Measurements from ENCODE around the gene UBE4B. TPM values are rescaled to one million over a fixed set of nuclear protein-coding genes. Genes with fewer than 3 reads are reported as not detected.

The UBE4B gene
- polyA plus RNA-seq, 2 of the 4 experiments (the other 2 are of a cell fraction), result 13.5 to 15.1 TPM

DNA sequence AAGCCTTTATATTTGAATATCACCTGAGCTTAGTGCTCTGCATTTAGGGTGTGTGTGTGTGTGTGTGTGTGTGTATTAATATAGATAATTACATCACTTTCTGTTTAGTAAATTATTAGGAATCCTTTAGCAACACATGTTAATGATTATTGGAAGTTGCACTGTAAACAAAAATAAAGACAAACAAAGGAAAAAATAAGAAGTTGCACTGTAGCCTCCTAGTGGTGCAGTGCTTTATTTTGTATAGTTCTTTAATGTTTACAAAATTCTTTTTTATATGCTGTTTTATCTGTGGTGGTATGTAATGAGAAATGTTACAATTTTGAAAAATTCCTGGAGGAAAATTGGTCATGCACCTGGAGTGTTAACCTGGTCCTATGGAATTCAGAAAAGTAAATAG lies 69.2 kb downstream of the UBE4B start (continued):
- TF ChIP-seq, protein P1, sequence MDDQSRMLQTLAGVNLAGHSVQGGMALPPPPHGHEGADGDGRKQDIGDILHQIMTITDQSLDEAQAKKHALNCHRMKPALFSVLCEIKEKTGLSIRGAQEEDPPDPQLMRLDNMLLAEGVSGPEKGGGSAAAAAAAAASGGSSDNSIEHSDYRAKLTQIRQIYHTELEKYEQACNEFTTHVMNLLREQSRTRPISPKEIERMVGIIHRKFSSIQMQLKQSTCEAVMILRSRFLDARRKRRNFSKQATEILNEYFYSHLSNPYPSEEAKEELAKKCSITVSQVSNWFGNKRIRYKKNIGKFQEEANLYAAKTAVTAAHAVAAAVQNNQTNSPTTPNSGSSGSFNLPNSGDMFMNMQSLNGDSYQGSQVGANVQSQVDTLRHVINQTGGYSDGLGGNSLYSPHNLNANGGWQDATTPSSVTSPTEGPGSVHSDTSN (IDR thresholded peaks at IDR 0.05), result no peak
- TF ChIP-seq PHF8 (IDR thresholded peaks at IDR 0.05; ENCODE audit: borderline replicate concordance, low read depth), result no peak

DNA sequence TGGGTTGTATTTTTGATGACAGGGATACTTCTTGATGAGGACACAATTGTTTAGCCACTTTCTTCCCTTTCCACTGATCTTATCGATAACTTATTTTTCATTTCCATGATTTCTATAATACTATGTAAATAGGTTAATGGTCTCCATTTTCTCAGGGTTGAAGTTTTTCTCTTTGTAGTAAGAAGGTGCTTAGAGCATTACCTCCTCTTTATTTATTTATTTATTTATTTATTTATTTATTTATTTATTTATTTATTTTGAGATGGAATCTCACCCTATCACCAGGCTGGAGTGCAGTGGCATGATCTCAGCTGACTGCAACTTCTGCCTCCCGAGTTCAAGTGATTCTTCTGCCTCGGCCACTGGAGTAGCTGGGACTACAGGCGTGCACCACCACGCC lies 70.4 kb downstream of the UBE4B start:
- no peak for DNase-seq (ENCODE audit: low read depth in 1 of 2, low spot score in 1 of 2)
- H3K27ac ChIP-seq, result no peak overlapping the region
- FAIRE-seq, result no peak
- peak; percentile 82 for TF ChIP-seq ZC3H11A (IDR thresholded peaks at IDR 0.05)
- TF ChIP-seq JUNB (IDR thresholded peaks at IDR 0.05), result no peak
- no peak for ATAC-seq
- WGBS (ENCODE audit: missing lambda C conversion rate), result 93% methylated on average over 5 of the region's 5 CpGs
- ChIA-PET POLR2A (no interaction called here), CTCF (no interaction called here)
- peaks cover 10% of the 10 kb centered on the region for H3K4me1 ChIP-seq
- H3K9me3 ChIP-seq, result no peaks in the 10 kb centered on the region
- H3K4me2 ChIP-seq, result no peak overlapping the region
- H3K4me3 ChIP-seq, result no peak overlapping the region

- no peak overlapping the region for H3K4me2 ChIP-seq
- no peak overlapping the region for H3K4me3 ChIP-seq
- CTCF ChIA-PET, result no interaction called here
- no peak overlapping the region for H3K27ac ChIP-seq
- FAIRE-seq, result no peak
- 97% methylated on average over 1 of the region's 1 CpG for WGBS (ENCODE audit: missing lambda C conversion rate)
- no peak for DNase-seq (ENCODE audit: low read depth in 1 of 2, low spot score in 1 of 2)
- H3K4me1 ChIP-seq, result peaks cover 15% of the 10 kb centered on the region
- no peak for ATAC-seq
- no peaks in the 10 kb centered on the region for H3K9me3 ChIP-seq
- POLR2A ChIA-PET, result no interaction called here
- TF ChIP-seq FOXS1 (CRISPR knock-in tag; IDR thresholded peaks at IDR 0.05), result no peak
- TF ChIP-seq, protein P2, sequence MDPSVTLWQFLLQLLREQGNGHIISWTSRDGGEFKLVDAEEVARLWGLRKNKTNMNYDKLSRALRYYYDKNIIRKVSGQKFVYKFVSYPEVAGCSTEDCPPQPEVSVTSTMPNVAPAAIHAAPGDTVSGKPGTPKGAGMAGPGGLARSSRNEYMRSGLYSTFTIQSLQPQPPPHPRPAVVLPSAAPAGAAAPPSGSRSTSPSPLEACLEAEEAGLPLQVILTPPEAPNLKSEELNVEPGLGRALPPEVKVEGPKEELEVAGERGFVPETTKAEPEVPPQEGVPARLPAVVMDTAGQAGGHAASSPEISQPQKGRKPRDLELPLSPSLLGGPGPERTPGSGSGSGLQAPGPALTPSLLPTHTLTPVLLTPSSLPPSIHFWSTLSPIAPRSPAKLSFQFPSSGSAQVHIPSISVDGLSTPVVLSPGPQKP (IDR thresholded peaks at IDR 0.05; ENCODE audit: low read depth, low read length), result no peak
- TF ChIP-seq HOXB5 (CRISPR knock-in tag; IDR thresholded peaks at IDR 0.05), result no peak
- TF ChIP-seq RNF2 (IDR thresholded peaks at IDR 0.05; ENCODE audit: borderline replicate concordance, low read depth), result no peak
- no peak for TF ChIP-seq PHF8 (IDR thresholded peaks at IDR 0.05; ENCODE audit: borderline replicate concordance, low read depth)
- TF ChIP-seq, protein P1 (IDR thresholded peaks at IDR 0.05), result no peak
- TF ChIP-seq MYC (IDR thresholded peaks at IDR 0.05; ENCODE audit: borderline replicate concordance, low read length), result no peak
- TF ChIP-seq ZFP36 (IDR thresholded peaks at IDR 0.05; ENCODE audit: borderline replicate concordance, partially characterized antibody), result no peak
- TF ChIP-seq, protein P3, sequence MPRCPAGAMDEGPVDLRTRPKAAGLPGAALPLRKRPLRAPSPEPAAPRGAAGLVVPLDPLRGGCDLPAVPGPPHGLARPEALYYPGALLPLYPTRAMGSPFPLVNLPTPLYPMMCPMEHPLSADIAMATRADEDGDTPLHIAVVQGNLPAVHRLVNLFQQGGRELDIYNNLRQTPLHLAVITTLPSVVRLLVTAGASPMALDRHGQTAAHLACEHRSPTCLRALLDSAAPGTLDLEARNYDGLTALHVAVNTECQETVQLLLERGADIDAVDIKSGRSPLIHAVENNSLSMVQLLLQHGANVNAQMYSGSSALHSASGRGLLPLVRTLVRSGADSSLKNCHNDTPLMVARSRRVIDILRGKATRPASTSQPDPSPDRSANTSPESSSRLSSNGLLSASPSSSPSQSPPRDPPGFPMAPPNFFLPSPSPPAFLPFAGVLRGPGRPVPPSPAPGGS (IDR thresholded peaks at IDR 0.05), result no peak
- no peak for TF ChIP-seq HOXA7 (CRISPR knock-in tag; IDR thresholded peaks at IDR 0.05)
- TF ChIP-seq EHF (CRISPR knock-in tag; IDR thresholded peaks at IDR 0.05), result no peak
- TF ChIP-seq CBX8 (IDR thresholded peaks at IDR 0.05), result no peak
- TF ChIP-seq EHMT2 (IDR thresholded peaks at IDR 0.05; ENCODE audit: low read depth), result no peak
- TF ChIP-seq HEYL (CRISPR knock-in tag; IDR thresholded peaks at IDR 0.05), result no peak
- no peak for TF ChIP-seq HES2 (IDR thresholded peaks at IDR 0.05)
- TF ChIP-seq, protein P4, sequence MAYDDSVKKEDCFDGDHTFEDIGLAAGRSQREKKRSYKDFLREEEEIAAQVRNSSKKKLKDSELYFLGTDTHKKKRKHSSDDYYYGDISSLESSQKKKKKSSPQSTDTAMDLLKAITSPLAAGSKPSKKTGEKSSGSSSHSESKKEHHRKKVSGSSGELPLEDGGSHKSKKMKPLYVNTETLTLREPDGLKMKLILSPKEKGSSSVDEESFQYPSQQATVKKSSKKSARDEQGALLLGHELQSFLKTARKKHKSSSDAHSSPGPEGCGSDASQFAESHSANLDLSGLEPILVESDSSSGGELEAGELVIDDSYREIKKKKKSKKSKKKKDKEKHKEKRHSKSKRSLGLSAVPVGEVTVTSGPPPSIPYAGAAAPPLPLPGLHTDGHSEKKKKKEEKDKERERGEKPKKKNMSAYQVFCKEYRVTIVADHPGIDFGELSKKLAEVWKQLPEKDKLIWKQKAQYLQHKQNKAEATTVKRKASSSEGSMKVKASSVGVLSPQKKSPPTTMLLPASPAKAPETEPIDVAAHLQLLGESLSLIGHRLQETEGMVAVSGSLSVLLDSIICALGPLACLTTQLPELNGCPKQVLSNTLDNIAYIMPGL (CRISPR knock-in tag; IDR thresholded peaks at IDR 0.05; ENCODE audit: borderline replicate concordance), result no peak
- TF ChIP-seq, protein P5, sequence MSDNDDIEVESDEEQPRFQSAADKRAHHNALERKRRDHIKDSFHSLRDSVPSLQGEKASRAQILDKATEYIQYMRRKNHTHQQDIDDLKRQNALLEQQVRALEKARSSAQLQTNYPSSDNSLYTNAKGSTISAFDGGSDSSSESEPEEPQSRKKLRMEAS (IDR thresholded peaks at IDR 0.05), result no peak
- no peak for TF ChIP-seq TFCP2L1 (CRISPR knock-in tag; IDR thresholded peaks at IDR 0.05)
- TF ChIP-seq HOXB13 (CRISPR knock-in tag; IDR thresholded peaks at IDR 0.05; ENCODE audit: low read depth), result no peak
Observed at GRCh38 chr1:10104834-10105233, 72.1 kb downstream of the UBE4B start.
